ENCODE data around the gene PTX4. TPM values are rescaled to one million over a fixed set of nuclear protein-coding genes. Genes with fewer than 3 reads are reported as not detected.

Gene PTX4
- polyA plus RNA-seq, 1 donor (not counting 4 experiments of a cell fraction or from before 2014, with no cell fraction given): not detected

GRCh38 chr16:1500465-1501150, 11.9 kb upstream of the PTX4 start:
- no peaks in the 10 kb centered on the region for H4K20me1 ChIP-seq (ENCODE audit: control insufficient read depth, extremely low read depth, insufficient read depth, low read length)
- H3K27ac ChIP-seq (ENCODE audit: control insufficient read depth, insufficient read depth, low read length): no peak overlapping the region
- H3K27me3 ChIP-seq (ENCODE audit: control insufficient read depth, extremely low read depth, insufficient read depth, low read length): no peaks in the 10 kb centered on the region
- H3K9me3 ChIP-seq (ENCODE audit: control insufficient read depth, low read depth, low read length): no peaks in the 10 kb centered on the region
- peaks cover 11% of the 10 kb centered on the region for H3K79me2 ChIP-seq (ENCODE audit: control insufficient read depth, insufficient read depth, low read length)
- DNase-seq (ENCODE audit: low read depth, low spot score): no peak
- H3K9me1 ChIP-seq (ENCODE audit: control insufficient read depth, extremely low read depth, insufficient read depth, low read length): no peaks in the 10 kb centered on the region
- TF ChIP-seq CTCF (optimal IDR thresholded peaks at IDR 0.05 in 1 of 3, IDR thresholded peaks at IDR 0.05 in 1 of 3, conservative IDR thresholded peaks at IDR 0.05 in 1 of 3; ENCODE audit: extremely low read depth in 1 of 3, insufficient read depth in 2 of 3, low read length in 3 of 3): no peak
- no peak for TF ChIP-seq EZH2 (IDR thresholded peaks at IDR 0.05; ENCODE audit: low read length)
- H3K4me1 ChIP-seq (ENCODE audit: control insufficient read depth, extremely low read depth, insufficient read depth, low read length): no peaks in the 10 kb centered on the region
- peaks cover 9 to 13% of the 10 kb centered on the region in 2 experiments for H3K36me3 ChIP-seq (ENCODE audit: control insufficient read depth in 2 of 2, extremely low read depth in 1 of 2, insufficient read depth in 2 of 2, low read length in 2 of 2)
- H3K4me2 ChIP-seq (ENCODE audit: control insufficient read depth, extremely low read depth, insufficient read depth, low read depth, low read length): no peak overlapping the region
- H3K9ac ChIP-seq (ENCODE audit: control insufficient read depth, extremely low read depth, insufficient read depth, low read length): no peak overlapping the region
- no peak overlapping the region for H3K4me3 ChIP-seq (ENCODE audit: control insufficient read depth in 2 of 3, extremely low read depth in 1 of 3, insufficient read depth in 2 of 3, low read depth in 1 of 3, low read length in 3 of 3)
- FAIRE-seq: no peak
- H2AFZ ChIP-seq (ENCODE audit: control insufficient read depth, low read length): no peak overlapping the region
- dilution Hi-C loops (cut with MboI; ENCODE audit: extremely low pct_ligation_motif_present, low sequenced_read_pairs): no loop called here

- dilution Hi-C loops (cut with MboI; ENCODE audit: extremely low pct_ligation_motif_present, low sequenced_read_pairs): no loop called here
- Histone ChIP-seq H3K4me2 (ENCODE audit: control insufficient read depth, extremely low read depth, insufficient read depth, low read depth, low read length) (no peak overlapping the region), H3K9me1 (ENCODE audit: control insufficient read depth, extremely low read depth, insufficient read depth, low read length) (no peaks in the 10 kb centered on the region), H3K27me3 (ENCODE audit: control insufficient read depth, extremely low read depth, insufficient read depth, low read length) (no peaks in the 10 kb centered on the region), H3K79me2 (ENCODE audit: control insufficient read depth, insufficient read depth, low read length) (peaks cover 16% of the 10 kb centered on the region), H3K4me1 (ENCODE audit: control insufficient read depth, extremely low read depth, insufficient read depth, low read length) (no peaks in the 10 kb centered on the region), H3K9ac (ENCODE audit: control insufficient read depth, extremely low read depth, insufficient read depth, low read length) (no peak overlapping the region), H3K4me3 (ENCODE audit: control insufficient read depth in 2 of 3, extremely low read depth in 1 of 3, insufficient read depth in 2 of 3, low read depth in 1 of 3, low read length in 3 of 3) (no peak overlapping the region), H2AFZ (ENCODE audit: control insufficient read depth, low read length) (no peak overlapping the region), H3K9me3 (ENCODE audit: control insufficient read depth, low read depth, low read length) (no peaks in the 10 kb centered on the region), H3K27ac (ENCODE audit: control insufficient read depth, insufficient read depth, low read length) (no peak overlapping the region), H4K20me1 (ENCODE audit: control insufficient read depth, extremely low read depth, insufficient read depth, low read length) (no peaks in the 10 kb centered on the region), H3K36me3 (ENCODE audit: control insufficient read depth in 2 of 2, extremely low read depth in 1 of 2, insufficient read depth in 2 of 2, low read length in 2 of 2) (peaks cover 11 to 13% of the 10 kb centered on the region in 2 experiments)
- FAIRE-seq (no peak), DNase-seq (ENCODE audit: low read depth, low spot score) (no peak)
- TF ChIP-seq CTCF (optimal IDR thresholded peaks at IDR 0.05 in 1 of 3, IDR thresholded peaks at IDR 0.05 in 1 of 3, conservative IDR thresholded peaks at IDR 0.05 in 1 of 3; ENCODE audit: extremely low read depth in 1 of 3, insufficient read depth in 2 of 3, low read length in 3 of 3) (no peak), EZH2 (IDR thresholded peaks at IDR 0.05; ENCODE audit: low read length) (no peak)
These were observed 11.2 kb upstream of the PTX4 start for GRCh38 chr16:1499756-1500464.

Data from keratinocyte (primary cell).